Left lung (tissue), 10 donors: ENCODE data around the gene KISS1. TPM values are rescaled to one million over a fixed set of nuclear protein-coding genes. Genes with fewer than 3 reads are reported as not detected.

Source experiments
- ATAC-seq: fragments of 200-7000 bp; cut with Tn5 transposase; one replicate; pipeline ENCODE4 v1.9.1; 2020; ENCODE audit warnings: moderate library complexity
- DNase-seq, 4 donors: peaks; one replicate each; pipeline ENCODE4 v3.0.0-alpha.2; 2013 to 2020
- H3K27ac ChIP-seq, 2 donors: fragments of 200-600 bp; sonication (generic) in 1 of 2; one replicate each; pipeline versions ENCODE4 v1.5.0 to v1.8.0; 2020 to 2021
- H3K27me3 ChIP-seq, 2 donors: fragments of 200-600 bp; sonication (generic) in 1 of 2; one replicate each; pipeline versions ENCODE4 v1.5.0 to v1.8.0; 2020 to 2021
- H3K36me3 ChIP-seq, 2 donors: fragments of 200-600 bp; sonication (generic) in 1 of 2; one replicate each; pipeline versions ENCODE4 v1.5.0 to v1.8.0; 2020 to 2021
- H3K4me1 ChIP-seq, 2 donors: fragments of 200-600 bp; one replicate each; pipeline ENCODE4 v1.8.0; 2021
- H3K4me3 ChIP-seq, 2 donors: fragments of 200-600 bp; sonication (generic) in 1 of 2; one replicate each; pipeline versions ENCODE4 v1.5.0 to v1.8.0; 2020 to 2021; ENCODE audit warnings: mild to moderate bottlenecking in 1 of 2
- H3K9me3 ChIP-seq, 2 donors: fragments of 200-600 bp; sonication (generic) in 1 of 2; one replicate each; pipeline versions ENCODE4 v1.5.0 to v1.8.0; 2020 to 2021
- CTCF ChIP-seq, 2 donors: fragments of 200-600 bp; sonication (generic) in 1 of 2; IDR thresholded peaks; one replicate each; pipeline versions ENCODE4 v1.5.0 to v1.8.0; 2021; ENCODE audit warnings: antibody characterized with exemption in 2 of 2
- intact Hi-C, 2 donors: fragments of 100-400 bp; cut with DNase I; formaldehyde crosslinking; loops; one replicate each; pipeline versions ENCODE4 v1.11.2 to v1.14.2; 2022
- polyA plus RNA-seq, 6 donors: library from polyadenylated mRNA; unstranded; fragments of 120-200 nt; gene quantifications; one replicate each; pipeline ENCODE4 v1.2.1, GENCODE V29; 2013; ENCODE audit not compliant: insufficient read length in 6 of 6
- total RNA-seq, 2 donors: library from RNA; stranded (reverse); fragmentation: NEBNext Ultra II Directional; extraction: Animal tissue kit (Norgen Biotek cat#: 25700); gene quantifications; one replicate each; pipeline ENCODE4 v1.2.1, GENCODE V29; 2021
- donor health status: DM: no; HTN: yes; CAD: no.
- donor health status: DM: no; HTN: no; CAD: no.

The KISS1 gene
- total and polyA plus RNA-seq, 8 donors = 0.38 to 2.3 (median 0.92) TPM; not detected in 4

GRCh38 chr1:204216880-204217647, 20.8 kb upstream of the KISS1 start:
- Histone ChIP-seq H3K4me3 (no peak overlapping the region), H3K27ac (no peak overlapping the region), H3K27me3 (peaks cover 0 to 10% of the 10 kb centered on the region in 2 donors), H3K9me3 (no peaks in the 10 kb centered on the region), H3K36me3 (no peaks in the 10 kb centered on the region), H3K4me1 (peaks cover 7% of the 10 kb centered on the region in 2 donors)
- TF ChIP-seq CTCF (IDR thresholded peaks at IDR 0.05) = no peak
- ATAC-seq (no peak), DNase-seq (no peak)
- intact Hi-C loops = no loop called here

- intact Hi-C loops = no loop called here
- TF ChIP-seq CTCF (IDR thresholded peaks at IDR 0.05) = no peak
- H3K27me3 ChIP-seq = peaks cover 0 to 10% of the 10 kb centered on the region in 2 donors
- no peak overlapping the region for H3K27ac ChIP-seq
- peaks cover 7% of the 10 kb centered on the region in 2 donors for H3K4me1 ChIP-seq
- H3K4me3 ChIP-seq = no peak overlapping the region
- ATAC-seq = no peak
- H3K36me3 ChIP-seq = no peaks in the 10 kb centered on the region
- DNase-seq = no peak
- no peaks in the 10 kb centered on the region for H3K9me3 ChIP-seq
These were observed 19.9 kb upstream of the KISS1 start for GRCh38 chr1:204216236-204216635.

GRCh38 chr1:204213668-204214662, 17.7 kb upstream of the KISS1 start, which contains the start of gene GOLT1A:
Gene GOLT1A (minus strand): TSS chr1:204213988. CDS start chr1:204213906, 82 bp downstream.
- peak; percentile 37 to 90 (median 76) for DNase-seq
- Histone ChIP-seq H3K27ac (no peak within 1 kb of the TSS), H3K27me3 (peaks cover 0 to 10% of the 10 kb centered on the region in 2 donors), H3K9me3 (no peaks in the 10 kb centered on the region), H3K4me3 (peak within 1 kb of the TSS; percentile 19 to 38), H3K36me3 (no peaks in the 10 kb centered on the region), H3K4me1 (peaks cover 7% of the 10 kb centered on the region in 2 donors)
- ATAC-seq = peak; percentile 98
- intact Hi-C loops = loop anchor here in 1 of 2 donors (5.0 kb wide), 1 partner anchor 153 kb away; no protein-coding TSS in a partner anchor
- peak; percentile 45 to 47 for TF ChIP-seq CTCF (IDR thresholded peaks at IDR 0.05)

- Histone ChIP-seq H3K9me3 (no peaks in the 10 kb centered on the region), H3K27me3 (peaks cover 0 to 10% of the 10 kb centered on the region in 2 donors), H3K4me3 (peak overlapping the region in 1 of 2 donors; percentile 38), H3K27ac (no peak overlapping the region), H3K36me3 (no peaks in the 10 kb centered on the region), H3K4me1 (peaks cover 7% of the 10 kb centered on the region in 2 donors)
- intact Hi-C loops = loop anchor here in 1 of 2 donors (5.0 kb wide), 1 partner anchor 155 kb away; no protein-coding TSS in a partner anchor
- ATAC-seq (no peak), DNase-seq (no peak)
- TF ChIP-seq CTCF (IDR thresholded peaks at IDR 0.05) = no peak
These were observed 16.4 kb upstream of the KISS1 start for GRCh38 chr1:204212715-204213114.
